Measurements from ENCODE around the gene PIK3R6.

The PIK3R6 gene, protein sequence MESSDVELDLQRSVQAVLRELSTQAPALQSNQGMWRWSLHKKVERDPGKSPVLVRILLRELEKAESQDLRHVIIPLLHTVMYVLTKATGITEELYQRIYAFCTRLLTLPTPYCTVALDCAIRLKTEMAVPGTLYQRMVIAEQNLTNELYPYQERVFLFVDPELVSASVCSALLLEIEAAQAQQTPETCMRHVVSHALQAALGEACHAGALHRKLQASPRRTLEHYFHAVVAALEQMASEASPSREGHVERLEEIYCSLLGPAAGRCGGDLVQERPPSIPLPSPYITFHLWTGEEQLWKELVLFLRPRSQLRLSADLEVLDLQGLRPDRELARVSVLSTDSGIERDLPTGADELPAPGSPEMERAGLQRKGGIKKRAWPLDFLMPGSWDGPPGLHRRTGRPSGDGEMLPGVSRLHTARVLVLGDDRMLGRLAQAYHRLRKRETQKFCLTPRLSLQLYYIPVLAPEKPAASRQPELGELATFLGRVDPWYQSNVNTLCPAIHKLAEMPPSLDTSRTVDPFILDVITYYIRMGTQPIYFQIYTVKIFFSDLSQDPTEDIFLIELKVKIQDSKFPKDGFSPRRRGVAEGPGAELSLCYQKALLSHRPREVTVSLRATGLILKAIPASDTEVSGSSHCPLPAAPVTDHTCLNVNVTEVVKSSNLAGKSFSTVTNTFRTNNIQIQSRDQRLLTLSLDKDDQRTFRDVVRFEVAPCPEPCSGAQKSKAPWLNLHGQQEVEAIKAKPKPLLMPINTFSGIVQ

DNA sequence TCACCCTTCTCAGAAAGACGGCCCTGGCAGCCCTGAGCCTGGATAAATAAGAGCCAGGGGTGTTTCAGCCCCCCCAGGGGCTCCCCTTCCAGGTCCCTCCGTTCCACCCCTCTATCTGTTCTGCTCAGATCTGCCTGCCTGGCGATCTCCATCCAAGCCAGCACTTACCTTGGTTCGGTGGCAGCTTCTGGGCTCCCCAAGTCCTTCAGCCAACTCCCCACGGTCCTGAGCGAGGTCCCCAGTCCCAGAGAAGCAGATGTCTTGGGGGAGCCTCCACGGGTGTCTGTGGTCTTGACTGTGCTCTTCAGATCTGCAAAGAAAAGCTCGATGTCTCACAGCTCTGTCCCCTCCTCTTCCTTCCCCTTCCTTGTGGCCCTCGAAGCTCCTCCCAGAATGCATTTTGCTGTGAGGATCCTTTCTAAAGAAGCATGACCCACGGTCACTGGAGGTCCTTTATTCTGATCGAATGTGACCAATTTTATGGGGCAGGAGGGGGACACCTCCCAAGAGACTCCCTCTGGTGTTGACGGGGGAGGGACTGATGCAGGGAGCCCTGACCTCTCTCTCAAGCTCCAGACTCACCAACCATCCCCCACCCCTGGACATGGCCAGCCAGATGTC, at the start of gene PIK3R6:
PIK3R6 (minus strand) TSS at position 314 of the 621 bp plus-strand sequence. CDS start 17,880 bp downstream, outside the sequence.
- TF ChIP-seq CREB1 (IDR thresholded peaks at IDR 0.05; ENCODE audit: low read depth) (no peak), TEAD4 (IDR thresholded peaks at IDR 0.05) (no peak), REST (IDR thresholded peaks at IDR 0.05; ENCODE audit: low read depth) (no peak), TCF12 (IDR thresholded peaks at IDR 0.05; ENCODE audit: low read depth) (no peak), RAD21 (IDR thresholded peaks at IDR 0.05; ENCODE audit: low read depth) (no peak)

DNA sequence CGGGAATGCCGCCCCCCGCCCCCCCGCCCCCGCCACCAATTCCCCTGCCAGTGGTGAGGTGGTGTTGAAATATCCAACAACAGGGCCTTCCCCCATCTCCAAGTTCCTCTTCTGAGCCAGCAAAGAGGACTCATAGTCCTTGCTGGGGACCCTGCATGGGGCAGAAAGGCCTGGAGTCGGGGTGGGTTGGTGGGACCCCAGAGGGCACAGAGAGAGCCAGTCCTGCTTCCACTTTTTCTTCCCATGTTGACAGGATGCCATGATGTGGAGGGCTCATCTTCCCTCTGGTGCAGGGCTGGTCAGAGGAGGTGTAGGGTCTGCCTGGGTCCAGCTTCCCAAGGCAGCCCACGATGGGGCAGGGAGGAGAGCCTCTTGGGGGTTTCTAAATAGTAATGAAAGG, 49.0 kb upstream of the PIK3R6 start:
- TF ChIP-seq TCF12 (IDR thresholded peaks at IDR 0.05; ENCODE audit: low read depth) (no peak), CEBPB (IDR thresholded peaks at IDR 0.05) (no peak), TAF1 (IDR thresholded peaks at IDR 0.05; ENCODE audit: low read depth) (no peak), REST (IDR thresholded peaks at IDR 0.05; ENCODE audit: low read depth) (no peak), EGR1 (IDR thresholded peaks at IDR 0.05) (no peak), EP300 (IDR thresholded peaks at IDR 0.05; ENCODE audit: borderline replicate concordance) (no peak), NFIC (IDR thresholded peaks at IDR 0.05) (no peak), YY1 (IDR thresholded peaks at IDR 0.05; ENCODE audit: low read depth) (no peak), ZBTB7A (IDR thresholded peaks at IDR 0.05; ENCODE audit: low read depth) (no peak), TEAD4 (IDR thresholded peaks at IDR 0.05) (no peak), RAD21 (IDR thresholded peaks at IDR 0.05; ENCODE audit: low read depth) (no peak), CREB1 (IDR thresholded peaks at IDR 0.05; ENCODE audit: low read depth) (no peak), FOXM1 (IDR thresholded peaks at IDR 0.05; ENCODE audit: borderline replicate concordance, low read depth) (no peak)
- TF ChIP-seq, protein P1, sequence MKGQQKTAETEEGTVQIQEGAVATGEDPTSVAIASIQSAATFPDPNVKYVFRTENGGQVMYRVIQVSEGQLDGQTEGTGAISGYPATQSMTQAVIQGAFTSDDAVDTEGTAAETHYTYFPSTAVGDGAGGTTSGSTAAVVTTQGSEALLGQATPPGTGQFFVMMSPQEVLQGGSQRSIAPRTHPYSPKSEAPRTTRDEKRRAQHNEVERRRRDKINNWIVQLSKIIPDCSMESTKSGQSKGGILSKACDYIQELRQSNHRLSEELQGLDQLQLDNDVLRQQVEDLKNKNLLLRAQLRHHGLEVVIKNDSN (IDR thresholded peaks at IDR 0.05) = no peak
- TF ChIP-seq, protein P2, sequence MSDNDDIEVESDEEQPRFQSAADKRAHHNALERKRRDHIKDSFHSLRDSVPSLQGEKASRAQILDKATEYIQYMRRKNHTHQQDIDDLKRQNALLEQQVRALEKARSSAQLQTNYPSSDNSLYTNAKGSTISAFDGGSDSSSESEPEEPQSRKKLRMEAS (IDR thresholded peaks at IDR 0.05) = no peak

DNA sequence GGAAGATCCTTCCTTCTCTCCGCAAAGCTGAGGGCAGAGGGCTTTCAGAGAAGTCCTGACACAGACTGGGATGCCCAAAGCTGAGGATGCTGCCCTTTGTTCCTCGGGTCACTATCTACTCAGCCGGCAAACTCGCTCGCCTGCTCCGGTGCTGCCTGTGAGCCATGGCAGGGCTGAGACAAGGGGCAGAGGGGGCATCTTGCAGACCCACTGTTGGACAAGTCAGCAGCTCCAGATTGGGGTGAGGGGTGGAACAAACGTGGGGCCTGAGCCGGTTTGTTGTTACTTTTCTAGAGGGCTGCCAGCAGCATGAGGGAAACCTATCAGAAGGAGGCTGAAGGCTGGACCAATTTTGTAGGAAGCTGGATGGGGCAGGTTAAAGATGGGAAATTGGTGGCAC, 47.1 kb upstream of the PIK3R6 start:
- TF ChIP-seq ZBTB7A (IDR thresholded peaks at IDR 0.05; ENCODE audit: low read depth) = no peak
- no peak for TF ChIP-seq EP300 (IDR thresholded peaks at IDR 0.05; ENCODE audit: borderline replicate concordance)
- no peak for TF ChIP-seq CEBPB (IDR thresholded peaks at IDR 0.05)
- no peak for TF ChIP-seq FOXM1 (IDR thresholded peaks at IDR 0.05; ENCODE audit: borderline replicate concordance, low read depth)
- no peak for TF ChIP-seq RAD21 (IDR thresholded peaks at IDR 0.05; ENCODE audit: low read depth)
- TF ChIP-seq CREB1 (IDR thresholded peaks at IDR 0.05; ENCODE audit: low read depth) = no peak
- TF ChIP-seq YY1 (IDR thresholded peaks at IDR 0.05; ENCODE audit: low read depth) = no peak

- TF ChIP-seq EGR1 (IDR thresholded peaks at IDR 0.05) (no peak), TEAD4 (IDR thresholded peaks at IDR 0.05) (no peak)
These were observed 46.4 kb upstream of the PIK3R6 start for GRCh38 chr17:8913879-8914278.

DNA sequence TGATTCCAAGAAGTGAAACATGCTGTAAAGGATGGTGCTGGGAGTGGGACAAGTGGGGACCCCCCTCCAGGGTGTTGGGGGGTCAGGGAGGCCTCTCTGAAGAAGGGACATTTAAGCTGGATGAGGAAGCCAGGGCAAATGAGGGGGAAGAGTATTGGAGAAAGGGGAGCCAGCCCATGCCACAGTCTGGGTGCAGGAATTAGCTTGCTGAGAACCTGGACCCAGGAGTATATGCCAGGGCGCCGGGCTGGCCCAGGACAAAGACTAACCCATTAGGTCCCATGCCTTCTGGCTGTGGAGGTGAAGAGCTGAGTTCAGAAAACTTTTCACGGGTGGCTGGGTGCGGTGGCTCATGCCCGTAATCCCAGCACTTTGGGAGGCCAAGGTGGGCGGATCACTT, 45.6 kb upstream of the PIK3R6 start:
- TF ChIP-seq TCF12 (IDR thresholded peaks at IDR 0.05; ENCODE audit: low read depth) (no peak), CEBPB (IDR thresholded peaks at IDR 0.05) (no peak), FOXM1 (IDR thresholded peaks at IDR 0.05; ENCODE audit: borderline replicate concordance, low read depth) (no peak), CREB1 (IDR thresholded peaks at IDR 0.05; ENCODE audit: low read depth) (no peak), EGR1 (IDR thresholded peaks at IDR 0.05) (no peak), RAD21 (IDR thresholded peaks at IDR 0.05; ENCODE audit: low read depth) (no peak), TEAD4 (IDR thresholded peaks at IDR 0.05) (no peak), TAF1 (IDR thresholded peaks at IDR 0.05; ENCODE audit: low read depth) (no peak), NFIC (IDR thresholded peaks at IDR 0.05) (no peak), REST (IDR thresholded peaks at IDR 0.05; ENCODE audit: low read depth) (no peak), EP300 (IDR thresholded peaks at IDR 0.05; ENCODE audit: borderline replicate concordance) (no peak), ZBTB7A (IDR thresholded peaks at IDR 0.05; ENCODE audit: low read depth) (no peak), YY1 (IDR thresholded peaks at IDR 0.05; ENCODE audit: low read depth) (no peak)
- TF ChIP-seq, protein P1 (IDR thresholded peaks at IDR 0.05) = no peak
- TF ChIP-seq, protein P2 (IDR thresholded peaks at IDR 0.05) = no peak

Data from Ishikawa (cell line).